ENCODE measurements around the gene CDK18. TPM values are rescaled to one million over a fixed set of nuclear protein-coding genes. Genes with fewer than 3 reads are reported as not detected.

CDK18 gene
- 0.13 and 0.22 TPM in 2 replicates for total RNA-seq

DNA sequence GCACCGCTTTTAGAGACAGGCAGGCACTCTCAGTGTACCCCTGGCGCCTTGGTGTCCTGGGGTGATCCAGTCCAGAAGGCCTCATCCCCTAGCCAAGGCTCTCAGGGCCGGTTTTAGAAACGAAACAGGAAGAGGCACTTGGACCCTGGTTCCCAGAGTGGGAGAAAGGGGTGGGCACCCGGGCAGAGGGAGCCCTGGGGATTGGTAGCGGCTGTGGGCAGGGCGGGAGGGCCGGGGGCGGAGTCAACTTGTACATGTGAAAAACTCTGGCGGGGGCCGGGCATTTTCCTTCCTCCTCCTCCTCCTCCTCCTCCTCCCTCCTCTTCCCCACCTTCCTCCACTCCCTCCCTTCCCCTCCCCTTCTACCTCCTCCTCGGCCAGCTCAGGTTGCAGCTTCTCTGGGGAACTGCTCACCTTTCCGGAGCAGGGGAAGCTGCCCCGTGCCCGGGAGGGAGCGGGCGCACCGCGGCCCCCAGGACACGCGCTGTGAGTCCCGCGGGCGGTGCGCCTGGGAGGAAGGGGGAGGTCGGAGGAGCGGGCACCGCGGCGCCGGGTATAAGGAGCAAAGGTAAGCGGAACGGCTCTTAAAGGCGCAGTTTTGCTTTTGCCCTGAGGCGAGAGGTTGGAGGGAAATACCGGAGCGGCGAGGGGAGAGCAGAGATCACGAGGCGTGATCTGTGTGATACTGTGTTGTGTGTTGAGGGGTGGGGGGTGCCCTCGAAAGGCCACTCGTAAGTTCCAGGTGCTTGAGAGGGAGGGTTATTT lies at the start of gene CDK18:
Gene CDK18, plus strand, starts transcription at position 359 of the 765 bp plus-strand sequence. CDS start 18,499 bp downstream, outside the sequence.

GRCh38 chr1:205455581-205456382 lies 48.7 kb upstream of the CDK18 start, which contains the start of gene BLACAT1:
TSS of gene BLACAT1 (minus strand) at chr1:205456045.

Small RNA genes within 50 kb of the gene (small RNA-seq; reads per million reads assigned to genes)
- gene RNU2-19P: not detected

Other genes with a start within 250 kb of the CDK18 start
- gene NUAK2, start 182.9 kb upstream of the CDK18 start, total RNA-seq: 0.86 and 0.93 TPM in 2 replicates
- not detected in 2 replicates for gene KLHDC8A, start 147.7 kb upstream of the CDK18 start, total RNA-seq
- not detected in 2 replicates for gene LEMD1, start 82.6 kb upstream of the CDK18 start, total RNA-seq
- under 0.01 TPM in 1 of 2 replicates, not detected in the other for gene BLACAT1, start 48.6 kb upstream of the CDK18 start, total RNA-seq
- gene ELK4, start 127.3 kb downstream of the CDK18 start, total RNA-seq: 87.1 and 92.8 TPM in 2 replicates
- 7.0 and 10.1 TPM in 2 replicates for gene SLC45A3, start 175.8 kb downstream of the CDK18 start, total RNA-seq
- 242 and 392 TPM in 2 replicates for gene NUCKS1, start 245.5 kb downstream of the CDK18 start, total RNA-seq

All from thoracic aorta endothelial cell (primary cell).